Posterior cingulate gyrus (tissue), 11 donors: ENCODE measurements around the gene RASA3.
A peak's percentile ranks its signal among the peaks of the same experiment; 100 is the strongest.
"Not testable (repeated sequence)": the region's sequence is repeated elsewhere in the genome, so short reads cannot be mapped to it uniquely, and the experiment has no call there.

Experiments
- DNase-seq, 10 donors: peaks; one replicate each; pipeline versions ENCODE4 v3.0.0 to v3.0.0-alpha.2; 2020 to 2021; ENCODE audit warnings: mixed read lengths in 3 of 10
- intact Hi-C: fragments of 100-400 bp; cut with DNase I; formaldehyde crosslinking; loops from one replicate; pipeline ENCODE4 v1.15.1; 2023

The RASA3 gene, protein sequence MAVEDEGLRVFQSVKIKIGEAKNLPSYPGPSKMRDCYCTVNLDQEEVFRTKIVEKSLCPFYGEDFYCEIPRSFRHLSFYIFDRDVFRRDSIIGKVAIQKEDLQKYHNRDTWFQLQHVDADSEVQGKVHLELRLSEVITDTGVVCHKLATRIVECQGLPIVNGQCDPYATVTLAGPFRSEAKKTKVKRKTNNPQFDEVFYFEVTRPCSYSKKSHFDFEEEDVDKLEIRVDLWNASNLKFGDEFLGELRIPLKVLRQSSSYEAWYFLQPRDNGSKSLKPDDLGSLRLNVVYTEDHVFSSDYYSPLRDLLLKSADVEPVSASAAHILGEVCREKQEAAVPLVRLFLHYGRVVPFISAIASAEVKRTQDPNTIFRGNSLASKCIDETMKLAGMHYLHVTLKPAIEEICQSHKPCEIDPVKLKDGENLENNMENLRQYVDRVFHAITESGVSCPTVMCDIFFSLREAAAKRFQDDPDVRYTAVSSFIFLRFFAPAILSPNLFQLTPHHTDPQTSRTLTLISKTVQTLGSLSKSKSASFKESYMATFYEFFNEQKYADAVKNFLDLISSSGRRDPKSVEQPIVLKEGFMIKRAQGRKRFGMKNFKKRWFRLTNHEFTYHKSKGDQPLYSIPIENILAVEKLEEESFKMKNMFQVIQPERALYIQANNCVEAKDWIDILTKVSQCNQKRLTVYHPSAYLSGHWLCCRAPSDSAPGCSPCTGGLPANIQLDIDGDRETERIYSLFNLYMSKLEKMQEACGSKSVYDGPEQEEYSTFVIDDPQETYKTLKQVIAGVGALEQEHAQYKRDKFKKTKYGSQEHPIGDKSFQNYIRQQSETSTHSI

DNA sequence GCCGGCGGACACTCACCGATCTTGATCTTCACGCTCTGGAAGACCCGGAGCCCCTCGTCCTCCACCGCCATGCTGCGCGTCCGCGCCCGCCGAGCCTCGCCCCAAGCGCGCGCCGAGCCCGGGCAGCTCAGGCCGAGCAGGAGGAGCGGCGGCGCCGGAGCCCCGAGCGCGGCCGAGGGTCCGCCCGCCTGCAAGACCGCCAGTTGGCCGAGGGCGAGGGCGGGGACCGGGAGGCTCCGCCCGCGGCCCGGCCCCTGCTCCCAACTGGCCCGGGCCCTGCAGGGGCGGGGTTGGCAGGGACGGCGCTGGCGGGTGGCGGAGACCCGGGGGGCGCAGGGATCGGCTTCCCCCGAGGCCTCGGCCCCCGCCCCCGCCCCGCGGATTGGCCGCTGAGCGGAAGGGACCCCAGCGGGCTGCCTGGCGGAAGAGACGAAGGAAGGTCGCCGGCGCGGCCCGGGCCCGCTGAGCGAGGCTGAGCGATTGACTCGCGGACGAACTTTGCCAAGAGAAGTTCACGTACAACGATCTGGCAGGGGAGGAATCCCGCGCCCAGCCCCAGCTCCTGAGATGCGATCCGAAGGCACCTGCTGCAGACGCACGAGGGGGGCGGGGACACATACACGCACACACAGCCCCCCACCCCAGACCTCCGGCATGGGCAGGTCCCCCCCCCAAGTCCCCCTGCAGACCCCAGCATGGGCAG is at the start of gene RASA3:
Gene RASA3 (minus strand): TSS at position 205 of the 703 bp plus-strand sequence. CDS start 134 bp downstream, at position 71.
- intact Hi-C loops: loop anchor here (5.0 to 10.0 kb wide), 2 partner anchors 68 to 105 kb away; no protein-coding TSS in a partner anchor
- DNase-seq: peak; percentile 43 to 96 (median 66)

- intact Hi-C loops: no loop called here
- peak in 1 of 10 donors; percentile 76 for DNase-seq
Observed at GRCh38 chr13:114179087-114179658, 46.8 kb upstream of the RASA3 start, which contains the start of gene CFAP97D2. Gene CFAP97D2 (plus strand): TSS chr13:114179257. CDS start chr13:114179331, 74 bp downstream.

DNA sequence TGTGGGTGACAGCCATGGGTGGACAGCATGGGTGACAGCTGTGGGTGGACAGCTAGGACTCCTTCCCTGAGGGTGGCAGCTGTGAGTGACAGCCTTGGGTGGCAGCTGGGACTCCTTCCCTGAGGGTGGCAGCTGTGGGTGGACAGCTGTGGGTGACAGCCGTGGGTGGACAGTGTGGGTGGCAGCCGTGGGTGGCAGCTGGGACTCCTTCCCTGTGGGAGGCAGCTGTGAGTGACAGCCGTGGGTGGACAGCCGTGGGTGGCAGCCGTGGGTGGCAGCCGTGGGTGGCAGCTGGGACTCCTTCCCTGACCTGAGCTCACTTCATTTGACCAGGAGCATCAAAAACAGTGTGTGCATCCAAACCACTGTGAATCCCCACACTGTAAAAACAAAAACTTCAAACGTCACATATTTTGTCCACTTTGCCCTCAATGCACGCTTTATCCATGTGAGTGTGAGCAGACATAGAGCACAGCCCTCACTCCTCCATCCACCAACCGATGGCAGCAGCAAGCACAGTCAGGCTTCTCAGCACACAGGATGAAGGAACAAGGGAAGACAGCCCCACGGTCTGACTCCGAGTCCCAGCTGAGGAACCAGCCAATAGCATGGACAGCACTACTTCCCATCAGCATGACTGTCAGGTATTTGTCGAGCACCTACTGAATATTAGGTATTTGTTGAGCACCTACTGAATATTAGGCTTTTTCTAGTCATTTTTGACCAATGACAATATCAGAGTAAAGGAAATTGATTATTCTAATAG is 45.0 kb upstream of the RASA3 start:
- intact Hi-C loops: no loop called here
- no peak for DNase-seq

GRCh38 chr13:114176359-114176902 is 44.0 kb upstream of the RASA3 start:
- DNase-seq, intact Hi-C loops: not testable (repeated sequence)

GRCh38 chr13:114174529-114174961 is 42.1 kb upstream of the RASA3 start:
- intact Hi-C loops: no loop called here

DNA sequence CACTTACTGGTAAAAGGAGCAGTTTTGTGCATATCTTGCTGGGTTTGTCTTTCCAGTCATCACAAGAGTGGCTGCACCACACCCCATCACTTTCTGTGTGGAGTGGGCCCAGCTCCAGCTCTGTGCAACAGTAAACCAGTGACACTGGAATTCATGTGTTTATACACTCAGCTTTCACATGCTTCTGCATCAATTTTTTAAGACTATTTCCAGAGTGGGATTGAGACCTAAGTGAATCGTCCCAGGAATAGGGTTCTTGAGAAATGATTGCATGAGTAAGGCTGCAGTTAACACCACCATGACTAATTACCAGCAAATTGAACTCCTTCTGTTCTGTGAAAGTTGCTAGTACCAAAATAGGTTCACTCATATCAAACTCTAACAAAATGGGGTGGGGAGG is 41.3 kb upstream of the RASA3 start:
- DNase-seq: no peak
- intact Hi-C loops: no loop called here

More at GRCh38 chr13:114174529-114174961, 42.1 kb upstream of the RASA3 start:
- DNase-seq: no peak

DNA sequence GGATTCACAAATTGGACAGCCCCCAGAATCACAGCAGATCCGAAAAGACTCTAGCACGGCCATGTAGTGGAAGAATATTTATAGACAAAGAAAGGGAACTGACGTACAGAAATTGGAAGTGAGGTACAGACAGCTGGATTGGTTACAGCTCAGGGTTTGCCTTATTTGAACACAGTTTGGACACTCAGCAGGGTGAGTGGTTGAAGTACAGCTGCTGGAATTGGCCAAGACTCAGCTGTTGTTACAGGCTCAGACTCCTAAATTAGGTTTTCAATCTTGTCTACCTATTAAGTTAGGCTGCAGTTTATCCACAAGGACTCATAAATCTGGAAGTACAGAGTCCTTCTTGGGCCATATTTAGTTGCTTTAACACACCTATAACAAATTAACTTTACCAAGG is 40.8 kb upstream of the RASA3 start:
- intact Hi-C loops: no loop called here
- no peak for DNase-seq

GRCh38 chr13:114167885-114168284 is 35.5 kb upstream of the RASA3 start:
- DNase-seq: no peak
- intact Hi-C loops: no loop called here

- no peak for DNase-seq
Observed at GRCh38 chr13:114167426-114167825, 35.0 kb upstream of the RASA3 start.

GRCh38 chr13:114166381-114167131 is 34.1 kb upstream of the RASA3 start:
- DNase-seq: peak; percentile 65 to 97 (median 80)
- intact Hi-C loops: no loop called here

More at GRCh38 chr13:114167426-114167825, 35.0 kb upstream of the RASA3 start:
- intact Hi-C loops: no loop called here

- intact Hi-C loops: no loop called here
Observed at GRCh38 chr13:114164681-114165429, 32.4 kb upstream of the RASA3 start.

GRCh38 chr13:114164053-114164452 is 31.6 kb upstream of the RASA3 start:
- intact Hi-C loops: no loop called here
- DNase-seq: no peak

More at GRCh38 chr13:114164681-114165429, 32.4 kb upstream of the RASA3 start:
- DNase-seq: no peak

DNA sequence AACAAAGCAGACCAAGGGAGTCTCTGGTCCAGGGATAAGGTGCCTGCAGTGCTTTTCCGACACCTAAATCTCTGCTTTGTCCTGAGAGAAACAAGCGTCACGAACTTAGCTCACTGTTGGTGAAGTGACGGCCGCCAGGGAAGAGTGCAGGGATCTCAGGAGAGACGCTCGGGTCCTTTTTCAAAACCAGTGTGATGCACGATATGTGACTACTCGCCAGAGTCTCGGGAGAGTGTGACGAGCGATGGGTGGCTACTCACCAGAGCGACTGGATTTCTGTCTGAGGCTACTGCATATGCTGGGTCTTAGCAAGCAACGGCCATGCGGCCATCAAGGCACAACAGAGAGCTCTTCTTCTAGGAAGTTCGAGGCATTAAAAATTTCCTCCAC is 30.1 kb upstream of the RASA3 start:
- peak in 1 of 10 donors; percentile 79 for DNase-seq
- intact Hi-C loops: no loop called here

GRCh38 chr13:114161644-114162532 is 29.5 kb upstream of the RASA3 start:
- intact Hi-C loops: no loop called here
- DNase-seq: peak in 1 of 10 donors; percentile 90

DNA sequence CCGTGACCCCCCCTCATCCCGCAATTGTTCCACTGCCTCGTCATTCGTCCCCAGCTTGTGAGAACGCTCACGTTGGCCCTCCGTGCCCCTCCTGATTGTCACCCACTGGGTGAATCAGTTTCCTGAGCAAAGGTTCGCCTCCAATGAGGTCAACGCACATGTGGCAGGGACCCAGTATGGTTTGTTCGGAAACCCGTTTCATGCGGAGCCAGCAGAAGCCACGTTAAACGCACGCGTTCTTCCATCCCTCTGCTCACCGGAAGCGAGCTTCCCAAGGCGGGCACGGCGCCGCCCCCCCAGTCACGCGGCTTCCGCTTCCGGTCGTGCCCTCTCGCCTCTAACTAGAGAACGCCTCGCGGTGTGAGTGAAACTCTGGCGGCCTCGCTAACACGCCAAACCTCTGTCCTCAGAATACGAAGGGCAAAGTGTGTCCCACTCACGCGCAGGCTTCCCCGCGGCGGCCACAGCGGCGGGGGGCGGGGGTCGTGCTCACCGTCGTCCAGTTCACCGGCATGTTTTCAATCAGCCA is 28.7 kb upstream of the RASA3 start:
- DNase-seq: no peak
- intact Hi-C loops: no loop called here
